ENCODE results near the gene NIT1. TPM values are rescaled to one million over a fixed set of nuclear protein-coding genes. Genes with fewer than 3 reads are reported as not detected.

NIT1 gene
- total and polyA plus RNA-seq, 9 of the 15 experiments (the other 6 are each of a cell fraction or from before 2014, with no cell fraction given): 18.4 to 76.0 (median 33.7) TPM

DNA sequence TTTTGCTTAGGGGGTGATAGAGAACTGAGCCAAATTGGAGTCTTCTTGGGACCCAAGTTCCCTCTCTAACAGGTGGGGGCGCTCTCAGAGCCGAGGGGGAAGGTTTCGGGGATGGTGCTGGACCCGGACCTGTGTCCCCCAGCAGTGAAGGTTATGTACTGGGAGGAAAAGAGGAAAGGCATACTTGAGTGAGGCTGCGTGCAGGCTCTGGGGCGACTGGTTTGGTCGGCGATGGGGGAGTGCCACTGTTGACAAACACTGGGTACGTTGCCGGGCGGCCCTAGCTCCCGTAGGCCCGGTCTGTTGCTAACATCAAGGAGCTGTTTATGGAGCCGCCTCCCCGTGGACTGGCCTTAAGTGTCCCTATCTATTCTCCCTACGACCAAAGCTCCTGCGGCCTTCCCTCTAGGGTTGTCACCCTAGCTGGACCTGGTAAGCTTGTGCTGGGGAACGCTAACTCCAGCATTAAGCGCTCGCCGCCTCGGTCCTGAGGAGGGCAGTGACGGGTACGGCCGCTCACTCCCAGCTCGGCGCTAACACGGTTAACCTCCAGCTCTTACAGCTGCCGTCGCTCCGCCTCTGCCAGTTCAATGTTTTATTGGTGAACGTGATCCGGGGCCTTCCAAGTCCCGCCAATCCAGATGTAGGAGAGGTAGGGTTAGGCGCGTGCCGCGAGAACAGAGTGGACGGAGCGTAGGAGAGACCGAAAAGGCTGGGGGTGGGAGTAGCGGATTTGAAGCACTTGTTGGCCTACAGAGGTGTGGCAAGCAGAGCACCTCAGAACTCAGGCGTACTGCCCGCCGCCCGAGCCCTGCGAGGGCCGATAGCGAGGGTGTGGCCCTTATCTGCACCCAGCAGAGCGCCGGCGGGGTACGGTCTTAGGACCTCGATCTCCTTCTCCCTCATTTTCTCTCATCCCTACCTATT, 48.1 kb downstream of the NIT1 start, which contains the start of gene PPOX (continued):
- TF ChIP-seq, protein P1, sequence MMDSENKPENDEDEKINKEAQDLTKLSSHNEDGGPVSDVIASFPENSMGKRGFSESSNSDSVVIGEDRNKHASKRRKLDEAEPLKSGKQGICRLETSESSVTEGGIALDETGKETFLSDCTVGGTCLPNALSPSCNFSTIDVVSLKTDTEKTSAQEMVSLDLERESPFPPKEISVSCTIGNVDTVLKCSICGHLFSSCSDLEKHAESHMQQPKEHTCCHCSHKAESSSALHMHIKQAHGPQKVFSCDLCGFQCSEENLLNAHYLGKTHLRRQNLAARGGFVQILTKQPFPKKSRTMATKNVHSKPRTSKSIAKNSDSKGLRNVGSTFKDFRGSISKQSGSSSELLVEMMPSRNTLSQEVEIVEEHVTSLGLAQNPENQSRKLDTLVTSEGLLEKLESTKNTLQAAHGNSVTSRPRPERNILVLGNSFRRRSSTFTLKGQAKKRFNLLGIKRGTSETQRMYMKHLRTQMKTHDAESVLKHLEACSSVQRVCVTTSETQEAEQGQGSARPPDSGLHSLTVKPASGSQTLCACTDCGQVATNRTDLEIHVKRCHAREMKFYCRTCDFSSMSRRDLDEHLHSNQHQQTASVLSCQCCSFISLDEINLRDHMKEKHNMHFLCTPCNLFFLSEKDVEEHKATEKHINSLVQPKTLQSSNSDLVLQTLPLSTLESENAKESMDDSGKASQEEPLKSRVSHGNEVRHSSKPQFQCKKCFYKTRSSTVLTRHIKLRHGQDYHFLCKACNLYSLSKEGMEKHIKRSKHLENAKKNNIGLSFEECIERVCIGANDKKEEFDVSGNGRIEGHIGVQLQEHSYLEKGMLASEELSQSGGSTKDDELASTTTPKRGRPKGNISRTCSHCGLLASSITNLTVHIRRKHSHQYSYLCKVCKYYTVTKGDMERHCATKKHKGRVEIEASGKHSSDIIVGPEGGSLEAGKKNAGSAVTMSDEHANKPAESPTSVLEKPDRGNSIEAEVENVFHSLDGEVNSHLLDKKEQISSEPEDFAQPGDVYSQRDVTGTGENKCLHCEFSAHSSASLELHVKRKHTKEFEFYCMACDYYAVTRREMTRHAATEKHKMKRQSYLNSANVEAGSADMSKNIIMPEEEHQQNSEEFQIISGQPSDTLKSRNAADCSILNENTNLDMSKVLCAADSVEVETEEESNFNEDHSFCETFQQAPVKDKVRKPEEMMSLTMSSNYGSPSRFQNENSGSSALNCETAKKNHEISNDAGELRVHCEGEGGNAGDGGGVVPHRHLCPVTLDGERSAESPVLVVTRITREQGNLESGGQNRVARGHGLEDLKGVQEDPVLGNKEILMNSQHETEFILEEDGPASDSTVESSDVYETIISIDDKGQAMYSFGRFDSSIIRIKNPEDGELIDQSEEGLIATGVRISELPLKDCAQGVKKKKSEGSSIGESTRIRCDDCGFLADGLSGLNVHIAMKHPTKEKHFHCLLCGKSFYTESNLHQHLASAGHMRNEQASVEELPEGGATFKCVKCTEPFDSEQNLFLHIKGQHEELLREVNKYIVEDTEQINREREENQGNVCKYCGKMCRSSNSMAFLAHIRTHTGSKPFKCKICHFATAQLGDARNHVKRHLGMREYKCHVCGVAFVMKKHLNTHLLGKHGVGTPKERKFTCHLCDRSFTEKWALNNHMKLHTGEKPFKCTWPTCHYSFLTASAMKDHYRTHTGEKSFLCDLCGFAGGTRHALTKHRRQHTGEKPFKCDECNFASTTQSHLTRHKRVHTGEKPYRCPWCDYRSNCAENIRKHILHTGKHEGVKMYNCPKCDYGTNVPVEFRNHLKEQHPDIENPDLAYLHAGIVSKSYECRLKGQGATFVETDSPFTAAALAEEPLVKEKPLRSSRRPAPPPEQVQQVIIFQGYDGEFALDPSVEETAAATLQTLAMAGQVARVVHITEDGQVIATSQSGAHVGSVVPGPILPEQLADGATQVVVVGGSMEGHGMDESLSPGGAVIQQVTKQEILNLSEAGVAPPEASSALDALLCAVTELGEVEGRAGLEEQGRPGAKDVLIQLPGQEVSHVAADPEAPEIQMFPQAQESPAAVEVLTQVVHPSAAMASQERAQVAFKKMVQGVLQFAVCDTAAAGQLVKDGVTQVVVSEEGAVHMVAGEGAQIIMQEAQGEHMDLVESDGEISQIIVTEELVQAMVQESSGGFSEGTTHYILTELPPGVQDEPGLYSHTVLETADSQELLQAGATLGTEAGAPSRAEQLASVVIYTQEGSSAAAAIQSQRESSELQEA (IDR thresholded peaks at IDR 0.05; ENCODE audit: low read depth): peak; percentile 94
- TF ChIP-seq SMAD4 (CRISPR knock-in tag; conservative IDR thresholded peaks at IDR 0.05) (peak; percentile 96), RB1 (IDR thresholded peaks at IDR 0.05; ENCODE audit: low read depth) (peak; percentile 57), ZNF764 (CRISPR knock-in tag; IDR thresholded peaks at IDR 0.05; ENCODE audit: low read depth) (no peak), CHD2 (IDR thresholded peaks at IDR 0.05; ENCODE audit: low read depth, low read length) (peak; percentile 96), SLC30A9 (CRISPR knock-in tag; IDR thresholded peaks at IDR 0.05) (no peak), SMAD2 (IDR thresholded peaks at IDR 0.05; ENCODE audit: low read depth, low read length) (no peak), HMG20A (CRISPR knock-in tag; conservative IDR thresholded peaks at IDR 0.05) (no peak), TRIM28 (IDR thresholded peaks at IDR 0.05) (0 out of 2 replicates have a peak, but pooled peaks have one; percentile 43), ETV5 (CRISPR knock-in tag; IDR thresholded peaks at IDR 0.05; ENCODE audit: low read depth) (peak; percentile 65), ZNF586 (CRISPR knock-in tag; conservative IDR thresholded peaks at IDR 0.05) (no peak), MBD2 (IDR thresholded peaks at IDR 0.05; ENCODE audit: borderline replicate concordance, low read depth) (peak; percentile 79), ZNF165 (CRISPR knock-in tag; IDR thresholded peaks at IDR 0.05; ENCODE audit: borderline replicate concordance) (no peak), ZC3H11A (IDR thresholded peaks at IDR 0.05; ENCODE audit: low read depth, low read length) (no peak), GATAD2B (IDR thresholded peaks at IDR 0.05; ENCODE audit: borderline replicate concordance) (no peak), ZNF583 (CRISPR knock-in tag; IDR thresholded peaks at IDR 0.05) (no peak), RBM15 (IDR thresholded peaks at IDR 0.05; ENCODE audit: insufficient read depth, low read length) (no peak), EWSR1 (IDR thresholded peaks at IDR 0.05; ENCODE audit: borderline replicate concordance, low read depth, partially characterized antibody) (no peak)
- TF ChIP-seq, protein P2, sequence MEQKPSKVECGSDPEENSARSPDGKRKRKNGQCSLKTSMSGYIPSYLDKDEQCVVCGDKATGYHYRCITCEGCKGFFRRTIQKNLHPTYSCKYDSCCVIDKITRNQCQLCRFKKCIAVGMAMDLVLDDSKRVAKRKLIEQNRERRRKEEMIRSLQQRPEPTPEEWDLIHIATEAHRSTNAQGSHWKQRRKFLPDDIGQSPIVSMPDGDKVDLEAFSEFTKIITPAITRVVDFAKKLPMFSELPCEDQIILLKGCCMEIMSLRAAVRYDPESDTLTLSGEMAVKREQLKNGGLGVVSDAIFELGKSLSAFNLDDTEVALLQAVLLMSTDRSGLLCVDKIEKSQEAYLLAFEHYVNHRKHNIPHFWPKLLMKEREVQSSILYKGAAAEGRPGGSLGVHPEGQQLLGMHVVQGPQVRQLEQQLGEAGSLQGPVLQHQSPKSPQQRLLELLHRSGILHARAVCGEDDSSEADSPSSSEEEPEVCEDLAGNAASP (IDR thresholded peaks at IDR 0.05): no peak

Measured in K562 (cell line).